ENCODE results near the gene TRIM17. TPM values are rescaled to one million over a fixed set of nuclear protein-coding genes. Genes with fewer than 3 reads are reported as not detected.

TRIM17 gene
- total and polyA plus RNA-seq, 9 of the 15 experiments (the other 6 are each of a cell fraction or from before 2014, with no cell fraction given) = not detected

DNA sequence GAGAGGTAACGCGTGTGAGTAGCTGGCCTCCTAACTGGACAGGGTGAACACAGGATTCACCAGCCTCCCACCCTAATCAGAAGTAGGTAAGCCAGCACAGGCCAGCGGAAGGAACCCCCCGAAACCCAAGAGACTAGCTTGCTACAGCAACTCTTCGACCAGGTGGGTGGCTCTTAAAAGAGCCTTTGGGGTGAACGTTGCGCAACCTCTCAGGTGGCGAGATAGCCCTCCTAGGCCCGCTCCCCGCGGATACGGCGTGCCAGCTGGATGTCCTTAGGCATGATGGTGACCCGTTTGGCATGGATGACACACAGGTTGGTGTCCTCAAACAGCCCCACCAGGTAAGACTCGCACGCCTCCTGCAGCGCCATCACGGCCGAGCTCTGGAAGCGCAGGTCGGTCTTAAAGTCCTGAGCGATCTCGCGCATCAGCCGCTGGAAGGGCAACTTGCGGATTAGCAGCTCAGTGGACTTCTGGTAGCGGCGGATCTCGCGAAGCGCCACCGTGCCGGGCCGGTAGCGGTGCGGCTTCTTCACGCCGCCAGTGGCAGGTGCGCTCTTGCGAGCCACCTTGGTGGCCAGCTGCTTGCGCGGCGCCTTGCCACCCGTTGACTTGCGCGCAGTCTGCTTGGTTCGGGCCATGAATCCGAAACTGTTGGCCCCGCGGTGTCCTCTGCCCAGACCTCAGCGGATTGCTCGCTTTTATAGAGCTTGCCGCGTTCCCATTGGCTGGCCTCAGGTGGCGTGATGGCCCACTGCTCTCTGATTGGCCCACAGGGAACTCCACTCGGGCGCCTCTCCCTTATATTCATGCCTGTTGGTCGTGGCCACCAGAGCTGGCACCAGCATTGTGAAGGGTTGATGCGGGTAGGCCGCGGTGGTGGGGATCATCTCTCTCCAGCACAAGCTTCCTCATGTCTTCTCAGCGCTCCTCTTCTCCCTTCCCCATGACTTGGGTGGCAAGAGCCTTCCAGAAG, 8.3 kb upstream of the TRIM17 start:
- ATAC-seq = no peak
- ChIA-PET CTCF (ENCODE audit: low intra/inter-chr PET ratio) (no interaction called here), POLR2A (interaction anchor here (0.5 to 1.4 kb wide), 6 partner anchors 13 to 307 kb away, joined by 3 to 4 read pairs (median 4); a partner anchor contains a TSS)
- in situ Hi-C loops (cut with MboI) = no loop called here
- Histone ChIP-seq H4K20me1 (replicated peaks; ENCODE audit: control insufficient read depth, insufficient read depth, low read length) (no peaks in the 10 kb centered on the region), H3K27me3 (ENCODE audit: control insufficient read depth in 2 of 2, insufficient read depth in 2 of 2, low read length in 2 of 2) (peaks cover 0 to 8% of the 10 kb centered on the region in 2 experiments; a peak in 3 of 5 replicates), H3K4me2 (ENCODE audit: insufficient read depth, low read length) (no peak overlapping the region), H3K4me1 (replicated peaks in 1 of 2; ENCODE audit: control insufficient read depth in 2 of 2, insufficient read depth in 2 of 2, low read length in 2 of 2) (peaks cover 25 to 30% of the 10 kb centered on the region in 2 experiments), H3K9ac (ENCODE audit: insufficient read depth in 1 of 2, low read depth in 2 of 2, low read length in 2 of 2) (no peak overlapping the region), H3K9me3 (replicated peaks; ENCODE audit: control insufficient read depth, insufficient read depth, low read depth, low read length) (peaks cover 2% of the 10 kb centered on the region), H3K79me2 (ENCODE audit: control insufficient read depth, insufficient read depth, low read length) (no peaks in the 10 kb centered on the region), H3K9me1 (ENCODE audit: control insufficient read depth, insufficient read depth, low read length) (no peaks in the 10 kb centered on the region), H3K4me3 (no peak overlapping the region), H2AFZ (ENCODE audit: low read depth, low read length) (no peak overlapping the region), H3K36me3 (ENCODE audit: control insufficient read depth, insufficient read depth, low read length) (no peaks in the 10 kb centered on the region), H3K27ac (ENCODE audit: extremely low read depth, low read depth, low read length) (no peak overlapping the region)
- no peak for DNase-seq (ENCODE audit: extremely low read depth in 1 of 4, low spot score in 3 of 4)
- no TSS peak for BruUV-seq (replicated peaks)
- no peak for FAIRE-seq
- 96% methylated on average over 60 of the region's 62 CpGs for WGBS (ENCODE audit: insufficient coverage, low coverage, missing lambda C conversion rate)
- intact Hi-C loops (cut with micrococcal nuclease) = no loop called here
- TF ChIP-seq OTX1 (CRISPR knock-in tag; IDR thresholded peaks at IDR 0.05) (no peak), RCOR1 (IDR thresholded peaks at IDR 0.05; ENCODE audit: borderline replicate concordance in 1 of 2, low read depth in 2 of 2, low read length in 2 of 2) (no peak), YBX1 (IDR thresholded peaks at IDR 0.05) (no peak), ZNF76 (CRISPR knock-in tag; IDR thresholded peaks at IDR 0.05; ENCODE audit: borderline replicate concordance) (no peak), ZNF197 (CRISPR knock-in tag; IDR thresholded peaks at IDR 0.05; ENCODE audit: low read depth) (no peak), RBBP5 (IDR thresholded peaks at IDR 0.05; ENCODE audit: borderline replicate concordance, insufficient read depth, low read length, poor library complexity, severe bottlenecking) (no peak), MCM3 (IDR thresholded peaks at IDR 0.05) (no peak), TRIM24 (IDR thresholded peaks at IDR 0.05) (0 out of 4 replicates have a peak, but pooled peaks of 1 of the 2 experiments have one; percentile 29), RBM14 (IDR thresholded peaks at IDR 0.05; ENCODE audit: borderline replicate concordance, insufficient read depth, low read depth, low read length) (0 out of 2 replicates have a peak, but pooled peaks have one; percentile 80), HDAC6 (IDR thresholded peaks at IDR 0.05; ENCODE audit: low read depth, low read length) (no peak)
- TF ChIP-seq, protein P1, sequence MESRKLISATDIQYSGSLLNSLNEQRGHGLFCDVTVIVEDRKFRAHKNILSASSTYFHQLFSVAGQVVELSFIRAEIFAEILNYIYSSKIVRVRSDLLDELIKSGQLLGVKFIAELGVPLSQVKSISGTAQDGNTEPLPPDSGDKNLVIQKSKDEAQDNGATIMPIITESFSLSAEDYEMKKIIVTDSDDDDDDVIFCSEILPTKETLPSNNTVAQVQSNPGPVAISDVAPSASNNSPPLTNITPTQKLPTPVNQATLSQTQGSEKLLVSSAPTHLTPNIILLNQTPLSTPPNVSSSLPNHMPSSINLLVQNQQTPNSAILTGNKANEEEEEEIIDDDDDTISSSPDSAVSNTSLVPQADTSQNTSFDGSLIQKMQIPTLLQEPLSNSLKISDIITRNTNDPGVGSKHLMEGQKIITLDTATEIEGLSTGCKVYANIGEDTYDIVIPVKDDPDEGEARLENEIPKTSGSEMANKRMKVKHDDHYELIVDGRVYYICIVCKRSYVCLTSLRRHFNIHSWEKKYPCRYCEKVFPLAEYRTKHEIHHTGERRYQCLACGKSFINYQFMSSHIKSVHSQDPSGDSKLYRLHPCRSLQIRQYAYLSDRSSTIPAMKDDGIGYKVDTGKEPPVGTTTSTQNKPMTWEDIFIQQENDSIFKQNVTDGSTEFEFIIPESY (CRISPR knock-in tag; IDR thresholded peaks at IDR 0.05) = peak; percentile 99

Data from K562 (cell line).